IMR-90 (cell line): ENCODE results near the gene FYB2.

Source experiments
- POLR2A ChIP-seq: IDR thresholded peaks from 2 replicates; pipeline ENCODE4 v1.6.1; 2012; ENCODE audit warnings: mild to moderate bottlenecking, low read depth, low read length
- TF ChIP-seq, protein P1 (sequence below): conservative IDR thresholded peaks from 2 replicates; pipeline ENCODE4 v1.5.1; 2012; ENCODE audit warnings: mild to moderate bottlenecking, low read depth, low read length, improper control_type of control experiment

DNA sequence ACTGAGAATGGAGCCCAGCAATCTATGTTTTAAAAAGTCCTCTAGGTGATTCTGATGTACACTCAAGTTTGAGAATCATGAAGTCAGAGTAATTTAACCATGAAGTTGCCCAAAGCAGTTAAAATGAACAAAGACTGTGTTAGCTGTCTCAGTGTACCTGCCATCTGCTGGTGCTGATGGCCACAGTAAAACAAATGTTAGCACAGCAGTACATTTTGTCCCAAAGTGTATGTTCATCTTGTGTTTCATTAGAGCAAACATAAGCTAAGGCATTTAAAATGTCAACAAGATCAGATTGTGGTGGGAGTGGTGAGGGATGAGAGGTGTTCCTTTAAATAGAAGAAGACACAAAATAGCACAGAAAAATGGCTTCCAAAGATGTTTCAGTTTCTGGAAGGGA lies 31.1 kb downstream of the FYB2 start:
- TF ChIP-seq, protein P1, sequence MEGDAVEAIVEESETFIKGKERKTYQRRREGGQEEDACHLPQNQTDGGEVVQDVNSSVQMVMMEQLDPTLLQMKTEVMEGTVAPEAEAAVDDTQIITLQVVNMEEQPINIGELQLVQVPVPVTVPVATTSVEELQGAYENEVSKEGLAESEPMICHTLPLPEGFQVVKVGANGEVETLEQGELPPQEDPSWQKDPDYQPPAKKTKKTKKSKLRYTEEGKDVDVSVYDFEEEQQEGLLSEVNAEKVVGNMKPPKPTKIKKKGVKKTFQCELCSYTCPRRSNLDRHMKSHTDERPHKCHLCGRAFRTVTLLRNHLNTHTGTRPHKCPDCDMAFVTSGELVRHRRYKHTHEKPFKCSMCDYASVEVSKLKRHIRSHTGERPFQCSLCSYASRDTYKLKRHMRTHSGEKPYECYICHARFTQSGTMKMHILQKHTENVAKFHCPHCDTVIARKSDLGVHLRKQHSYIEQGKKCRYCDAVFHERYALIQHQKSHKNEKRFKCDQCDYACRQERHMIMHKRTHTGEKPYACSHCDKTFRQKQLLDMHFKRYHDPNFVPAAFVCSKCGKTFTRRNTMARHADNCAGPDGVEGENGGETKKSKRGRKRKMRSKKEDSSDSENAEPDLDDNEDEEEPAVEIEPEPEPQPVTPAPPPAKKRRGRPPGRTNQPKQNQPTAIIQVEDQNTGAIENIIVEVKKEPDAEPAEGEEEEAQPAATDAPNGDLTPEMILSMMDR = no peak
- no peak for TF ChIP-seq POLR2A
